GM10847 (cell line): ENCODE measurements around the gene ZNF444.

Experiments used
- POLR2A ChIP-seq: IDR thresholded peaks from 2 replicates; pipeline ENCODE4 v1.6.1; 2011; ENCODE audit not compliant: insufficient read length; ENCODE audit errors: extremely low read depth

The ZNF444 gene

GRCh38 chr19:56131651-56132050 is 9.4 kb upstream of the ZNF444 start:
- no peak for TF ChIP-seq POLR2A

- no peak for TF ChIP-seq POLR2A
Measured at GRCh38 chr19:56132316-56132822, 8.7 kb upstream of the ZNF444 start.

- TF ChIP-seq POLR2A, result no peak
Measured at GRCh38 chr19:56133858-56134653, 7.0 kb upstream of the ZNF444 start.

- TF ChIP-seq POLR2A, result no peak
Measured at GRCh38 chr19:56134654-56134921, 6.5 kb upstream of the ZNF444 start.

- no peak for TF ChIP-seq POLR2A
Measured at GRCh38 chr19:56136362-56136761, 4.7 kb upstream of the ZNF444 start.

- no peak for TF ChIP-seq POLR2A
Measured at GRCh38 chr19:56137405-56137804, 3.7 kb upstream of the ZNF444 start.

GRCh38 chr19:56138069-56138468 is 3.0 kb upstream of the ZNF444 start:
- TF ChIP-seq POLR2A, result no peak

GRCh38 chr19:56139847-56140582 is 1.1 kb upstream of the ZNF444 start:
- TF ChIP-seq POLR2A, result no peak

- no peak for TF ChIP-seq POLR2A
Measured at GRCh38 chr19:56141417-56141993, 418 bp downstream of the ZNF444 start.

GRCh38 chr19:56142087-56142787 is 1.1 kb downstream of the ZNF444 start:
- no peak for TF ChIP-seq POLR2A

- no peak for TF ChIP-seq POLR2A
Measured at GRCh38 chr19:56142897-56143434, 1.9 kb downstream of the ZNF444 start.

GRCh38 chr19:56144376-56144775 is 3.3 kb downstream of the ZNF444 start:
- TF ChIP-seq POLR2A, result no peak

GRCh38 chr19:56144831-56145230 is 3.7 kb downstream of the ZNF444 start:
- TF ChIP-seq POLR2A, result no peak

GRCh38 chr19:56145698-56146097 is 4.6 kb downstream of the ZNF444 start:
- no peak for TF ChIP-seq POLR2A

- no peak for TF ChIP-seq POLR2A
Measured at GRCh38 chr19:56146904-56147303, 5.8 kb downstream of the ZNF444 start.
